ENCODE data around the gene FOXP2.
A peak's percentile ranks its signal among the peaks of the same experiment; 100 is the strongest.
"Not testable (repeated sequence)": the region's sequence is repeated elsewhere in the genome, so short reads cannot be mapped to it uniquely, and the experiment has no call there.

The FOXP2 gene

DNA sequence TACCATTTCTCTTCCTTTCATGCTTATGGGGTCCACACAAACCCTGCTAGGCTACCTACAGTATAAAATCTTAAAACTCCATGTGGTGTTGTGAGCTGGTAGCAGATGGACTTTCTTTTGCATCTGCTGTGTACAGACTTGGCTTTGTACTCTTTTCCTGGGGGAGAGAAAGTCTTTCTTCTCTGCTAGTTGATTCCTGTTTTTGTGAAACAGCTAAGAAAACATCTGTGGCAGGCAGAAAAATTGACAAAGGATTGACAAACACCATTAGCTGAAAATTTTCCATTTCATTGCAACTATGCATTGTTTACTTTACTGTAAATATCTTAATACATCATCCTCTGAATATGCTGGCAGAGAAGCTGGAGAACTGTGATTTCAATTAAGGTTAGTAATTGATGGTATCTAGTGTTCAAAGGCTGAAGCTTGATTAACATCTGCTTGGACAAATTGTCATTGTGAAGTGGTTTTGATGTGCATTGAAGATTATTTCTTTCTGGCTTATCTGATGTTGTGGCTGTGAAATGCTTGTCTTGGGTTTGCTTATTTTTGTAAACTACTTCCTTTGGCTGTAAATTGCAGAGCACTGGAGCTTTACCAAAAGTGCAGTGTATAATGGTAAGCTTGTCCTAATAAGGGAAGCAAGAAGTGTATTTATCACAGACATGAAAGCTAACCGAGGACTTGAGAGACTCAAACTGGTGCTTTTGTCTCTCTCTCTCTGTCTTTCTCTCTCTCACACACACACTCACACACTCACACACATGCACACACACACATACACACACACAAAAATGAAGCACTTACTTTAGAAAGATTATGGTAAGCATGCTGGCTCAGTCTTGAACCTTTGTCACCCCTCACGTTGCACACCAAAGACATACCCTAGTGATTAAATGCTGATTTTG is at the start of gene FOXP2:
FOXP2 (plus strand) TSS at position 660 of the 908 bp plus-strand sequence. CDS start 11,697 bp downstream, outside the sequence.
- DNase-seq: peak; percentile 20

- DNase-seq: peak; percentile 48
Measured at GRCh38 chr7:114365791-114366190, 48.8 kb upstream of the FOXP2 start.

GRCh38 chr7:114368492-114368891 is 46.1 kb upstream of the FOXP2 start:
- no peak for DNase-seq

- DNase-seq: no peak
Measured at GRCh38 chr7:114369294-114369693, 45.3 kb upstream of the FOXP2 start.

DNA sequence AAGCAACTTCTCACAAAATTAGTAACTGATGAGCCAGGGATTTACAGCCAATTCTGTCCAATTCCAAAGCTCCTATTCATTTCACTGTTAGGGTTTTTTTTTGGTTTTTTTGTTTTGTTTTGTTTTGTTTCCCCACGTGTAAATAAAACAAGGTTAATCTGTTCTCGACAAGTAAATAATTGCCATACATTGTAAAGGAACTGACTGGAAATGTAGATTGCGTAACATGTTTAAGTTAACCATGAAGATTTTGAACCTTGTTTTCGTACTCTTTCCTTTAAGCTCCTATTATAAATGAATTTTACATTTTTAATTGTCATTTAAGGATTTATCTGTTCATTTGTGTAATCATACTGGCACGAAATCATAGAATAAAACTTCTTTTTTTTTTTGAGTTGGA is 42.0 kb upstream of the FOXP2 start:
- no peak for DNase-seq

DNA sequence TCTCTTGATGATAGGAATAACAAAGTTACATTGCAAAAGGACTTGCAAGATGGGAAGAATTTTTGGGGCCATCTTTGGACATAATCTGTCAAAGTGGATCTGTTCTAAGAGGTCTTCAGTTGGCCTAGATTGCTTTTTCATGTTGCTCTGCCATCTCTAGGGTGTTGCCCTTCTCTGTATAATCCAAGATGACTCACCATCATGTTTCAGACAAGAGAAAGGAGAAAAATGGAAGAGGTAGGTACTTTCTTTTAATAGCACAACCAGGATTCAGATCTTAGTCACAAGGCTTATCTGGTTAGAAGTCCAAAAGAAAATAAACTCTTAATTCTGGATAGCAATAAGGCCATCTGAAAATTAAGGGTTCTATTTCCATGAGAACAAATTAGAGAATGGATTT is 38.7 kb upstream of the FOXP2 start:
- DNase-seq: no peak

GRCh38 chr7:114383946-114384345 is 30.7 kb upstream of the FOXP2 start:
- not testable (repeated sequence) for DNase-seq

DNA sequence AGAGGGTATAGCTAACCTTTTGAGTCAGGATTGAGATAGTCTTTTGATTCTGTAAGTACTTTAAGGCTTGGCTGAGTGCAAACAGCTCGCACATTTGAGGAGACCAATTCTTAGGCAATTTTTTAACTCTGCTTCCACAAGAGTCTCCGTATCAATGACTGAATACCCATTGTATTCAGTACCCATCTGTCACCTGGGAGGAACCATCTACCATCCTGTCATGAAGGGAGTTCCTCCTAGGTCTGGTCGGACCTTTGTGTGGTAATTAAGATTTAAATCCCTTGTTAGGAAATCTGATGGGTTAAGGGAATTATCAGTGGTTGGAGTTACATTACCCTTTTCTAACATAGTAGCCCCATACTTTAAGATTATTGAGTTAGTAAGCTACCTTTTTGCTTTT is 30.3 kb upstream of the FOXP2 start:
- not testable (repeated sequence) for DNase-seq

GRCh38 chr7:114388021-114388420 is 26.6 kb upstream of the FOXP2 start:
- DNase-seq: no peak

DNA sequence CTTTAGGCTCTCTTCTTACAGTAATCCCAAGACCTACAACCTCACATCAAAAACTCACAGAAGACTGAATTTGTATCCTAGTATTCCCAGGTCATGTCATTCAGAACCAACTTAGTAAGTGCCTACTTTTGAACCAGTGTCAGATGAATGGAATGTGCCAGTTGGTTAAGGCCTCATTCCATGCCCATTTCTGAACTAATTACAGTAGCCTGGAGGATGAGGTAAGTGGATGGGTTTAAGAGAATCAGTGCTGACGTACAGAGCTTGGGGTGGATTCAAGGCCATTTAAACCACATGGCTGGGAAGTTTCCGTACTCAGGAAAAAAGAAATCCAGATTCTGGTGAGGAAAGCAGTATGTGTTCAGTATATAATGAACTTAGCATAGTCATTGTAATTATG is 21.9 kb upstream of the FOXP2 start:
- peak; percentile 28 for DNase-seq

DNA sequence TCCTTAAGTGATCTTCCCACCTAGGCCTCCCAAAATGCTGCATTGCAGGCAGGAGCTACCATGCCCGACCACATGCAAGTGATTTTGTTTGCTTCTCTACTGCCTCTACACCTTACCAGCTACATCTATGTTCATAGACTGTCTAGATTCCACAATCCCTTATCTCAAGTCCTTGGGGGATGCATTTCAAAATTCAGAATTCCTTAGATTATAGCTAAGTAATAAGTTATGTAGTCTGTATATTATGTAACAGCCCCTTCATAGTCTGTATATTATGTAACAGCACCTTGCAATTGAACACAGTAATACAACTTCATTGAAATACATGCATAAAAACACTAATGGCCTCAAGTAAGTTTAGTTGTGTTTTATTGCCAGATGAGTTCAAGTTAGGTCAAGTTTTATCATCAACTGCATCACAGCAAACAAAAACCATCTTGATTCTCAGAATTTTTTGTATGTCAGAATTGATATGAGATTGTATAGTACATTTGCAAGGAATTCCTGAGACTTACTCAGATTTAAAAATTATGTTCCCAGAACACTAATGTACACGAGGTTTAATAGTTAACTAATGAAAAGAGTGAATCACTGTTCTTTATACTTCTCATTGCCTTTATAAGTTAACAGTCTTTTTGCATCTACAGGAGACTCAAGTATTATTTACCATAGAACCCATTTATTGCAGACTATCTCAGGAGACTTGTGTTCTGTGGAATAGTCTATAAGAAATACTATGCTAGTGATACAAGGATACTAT is 11.6 kb upstream of the FOXP2 start:
- no peak for DNase-seq

- peak; percentile 34 for DNase-seq
Measured at GRCh38 chr7:114405427-114405826, 9.2 kb upstream of the FOXP2 start.

GRCh38 chr7:114409750-114410149 is 4.9 kb upstream of the FOXP2 start:
- peak; percentile 78 for DNase-seq

DNA sequence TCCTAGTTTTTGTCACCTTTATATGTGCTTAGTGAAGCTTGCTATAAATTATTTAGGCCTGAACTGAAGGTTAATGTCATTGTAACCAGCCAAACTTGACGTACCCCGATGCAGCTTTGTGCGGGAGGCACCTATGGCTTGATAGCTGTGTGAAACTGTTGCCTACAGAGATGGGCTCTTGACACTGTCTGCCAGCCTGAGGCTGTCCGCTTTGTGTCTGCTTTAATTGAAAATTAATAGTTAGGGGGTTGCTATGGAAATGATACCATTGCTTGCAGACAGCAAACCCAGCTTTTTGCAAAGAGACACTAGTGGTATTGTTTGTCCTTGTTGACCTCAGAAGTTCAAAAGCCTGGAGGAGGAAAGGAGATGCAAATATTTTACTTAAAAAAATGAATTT is 2.1 kb upstream of the FOXP2 start:
- no peak for DNase-seq

DNA sequence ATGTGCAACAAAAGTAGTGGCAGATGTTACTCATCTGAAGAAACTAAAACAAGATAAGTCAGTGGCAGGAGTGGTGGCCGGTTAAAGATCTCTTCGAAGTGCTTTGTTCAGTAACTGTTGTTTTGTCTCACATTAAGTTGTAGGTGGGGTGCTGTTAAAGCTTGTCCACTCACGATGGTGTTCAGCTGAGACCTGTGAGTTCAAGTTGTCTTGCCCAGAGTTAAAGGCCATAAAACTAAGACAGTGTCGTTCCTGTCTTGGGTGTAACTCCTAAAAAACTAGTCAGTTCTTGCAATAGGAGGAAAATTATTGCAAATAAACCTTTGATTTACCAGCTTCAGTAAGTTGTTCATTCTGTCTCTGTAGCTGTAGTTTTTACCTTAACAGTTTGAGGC is 857 bp upstream of the FOXP2 start:
- DNase-seq: no peak

DNA sequence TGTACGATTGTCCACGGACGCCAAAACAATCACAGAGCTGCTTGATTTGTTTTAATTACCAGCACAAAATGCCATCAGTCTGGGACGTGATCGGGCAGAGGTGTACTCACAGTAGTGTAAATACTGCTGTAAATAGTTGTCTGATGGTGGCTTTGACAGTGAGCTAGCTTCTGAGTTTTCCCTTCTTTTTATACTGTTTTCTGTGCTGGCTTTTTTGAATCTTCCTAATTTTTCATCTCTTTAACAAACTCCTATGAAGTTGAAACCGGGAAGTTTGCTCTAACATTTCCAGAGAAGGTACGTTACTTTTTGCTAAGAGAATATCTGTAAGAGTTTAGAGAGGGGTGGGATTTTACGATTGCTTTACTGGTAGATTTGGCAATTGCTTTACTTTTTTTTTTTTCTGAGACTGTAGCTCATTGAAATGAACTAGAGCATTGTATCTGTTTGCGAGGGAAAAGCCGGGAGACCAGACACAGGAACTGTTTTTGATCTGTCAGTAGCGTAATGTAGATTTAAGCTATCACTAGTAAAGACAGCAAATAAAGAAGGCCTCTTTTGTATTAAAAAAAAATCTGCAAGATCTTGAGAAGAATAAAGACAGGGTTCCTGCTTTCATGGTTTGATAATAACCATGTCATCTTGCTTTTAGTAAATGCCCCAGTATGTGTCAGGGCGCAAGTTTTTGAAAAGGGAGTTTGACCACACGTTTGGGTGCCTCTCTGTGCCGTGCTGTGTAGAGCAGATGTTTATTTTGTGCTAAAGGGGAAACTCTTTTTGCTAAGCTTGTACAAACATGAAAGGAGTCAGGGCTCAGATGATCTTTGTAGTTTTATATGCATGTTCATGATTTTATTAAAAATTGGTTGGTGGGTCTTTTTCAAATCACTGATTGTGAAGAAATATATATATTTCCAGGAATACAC is 712 bp downstream of the FOXP2 start:
- no peak for DNase-seq

DNA sequence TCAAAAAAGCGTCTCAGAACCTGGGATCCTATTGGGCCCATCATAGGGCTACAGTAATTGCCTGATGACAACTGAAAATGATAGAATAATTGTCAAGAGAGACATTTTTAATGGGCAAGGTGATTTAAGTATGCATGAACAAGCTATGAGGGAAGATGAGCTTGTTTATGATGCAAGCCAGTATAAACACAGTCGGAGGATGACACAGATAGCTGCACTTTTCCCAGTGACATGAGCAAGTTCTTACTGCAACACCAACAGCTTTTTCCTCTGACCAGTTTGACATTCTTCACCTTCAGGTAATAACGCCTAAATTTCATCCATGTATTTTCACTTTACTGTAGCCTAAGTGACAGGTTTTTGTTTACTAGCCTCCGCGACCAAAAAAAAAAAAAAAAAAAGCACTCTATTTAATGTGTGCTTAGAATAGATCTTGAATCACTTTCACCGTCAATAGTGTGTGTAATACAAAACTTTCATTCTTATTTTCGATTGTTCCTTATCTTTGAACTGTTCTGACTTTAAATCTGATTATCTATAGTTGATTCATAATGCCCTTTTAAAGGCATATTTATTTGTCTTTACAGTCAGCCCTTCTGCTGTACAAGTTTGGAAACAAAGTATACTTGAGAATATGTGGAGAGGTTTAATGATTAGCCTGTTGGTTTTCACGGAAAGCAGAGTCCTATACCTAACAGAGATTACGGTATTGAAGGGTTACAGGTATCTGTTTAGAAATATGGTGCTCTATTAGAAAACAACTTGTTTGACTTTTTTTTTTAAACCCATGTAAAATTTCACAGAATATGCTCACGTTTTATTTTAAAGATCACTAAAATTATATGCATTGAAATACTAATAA is 1.7 kb downstream of the FOXP2 start:
- DNase-seq: no peak

DNA sequence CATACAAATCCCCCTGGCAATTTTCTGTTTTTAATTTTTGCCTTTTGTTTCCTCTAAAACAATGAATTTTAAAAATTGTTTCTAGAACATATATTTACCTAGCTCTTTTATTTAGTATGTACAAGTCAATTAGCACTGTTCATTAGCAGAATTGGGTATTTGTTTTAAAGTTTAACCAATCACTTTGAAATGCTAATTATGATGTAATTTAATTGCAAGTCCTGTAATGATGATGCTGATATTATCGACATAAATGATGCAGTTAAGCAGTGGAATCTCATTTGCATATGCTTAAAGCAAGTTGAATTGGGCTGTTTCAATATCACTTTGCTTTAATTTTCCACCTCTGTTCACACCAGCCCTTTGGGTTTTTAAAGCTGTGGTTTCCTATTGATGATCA is 2.7 kb downstream of the FOXP2 start:
- DNase-seq: no peak

DNA sequence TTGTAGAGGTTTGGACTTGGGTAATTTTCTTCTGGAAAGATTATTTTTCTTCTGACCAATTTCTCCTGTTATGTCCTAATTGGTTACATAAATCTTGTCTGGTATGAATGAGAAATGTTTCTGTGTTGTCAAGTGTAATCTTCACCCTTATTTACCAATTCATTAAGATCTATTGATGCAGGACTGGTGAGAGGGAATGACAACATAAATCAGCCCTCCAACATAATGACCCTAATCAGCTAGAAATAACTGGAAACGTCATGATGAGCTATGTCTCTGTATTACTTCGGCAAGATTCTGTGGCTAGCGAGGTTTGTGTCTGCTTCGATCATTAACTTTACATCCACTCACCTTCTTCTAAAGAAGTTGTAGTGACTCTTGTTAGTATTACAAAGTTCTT is 3.5 kb downstream of the FOXP2 start:
- no peak for DNase-seq

DNA sequence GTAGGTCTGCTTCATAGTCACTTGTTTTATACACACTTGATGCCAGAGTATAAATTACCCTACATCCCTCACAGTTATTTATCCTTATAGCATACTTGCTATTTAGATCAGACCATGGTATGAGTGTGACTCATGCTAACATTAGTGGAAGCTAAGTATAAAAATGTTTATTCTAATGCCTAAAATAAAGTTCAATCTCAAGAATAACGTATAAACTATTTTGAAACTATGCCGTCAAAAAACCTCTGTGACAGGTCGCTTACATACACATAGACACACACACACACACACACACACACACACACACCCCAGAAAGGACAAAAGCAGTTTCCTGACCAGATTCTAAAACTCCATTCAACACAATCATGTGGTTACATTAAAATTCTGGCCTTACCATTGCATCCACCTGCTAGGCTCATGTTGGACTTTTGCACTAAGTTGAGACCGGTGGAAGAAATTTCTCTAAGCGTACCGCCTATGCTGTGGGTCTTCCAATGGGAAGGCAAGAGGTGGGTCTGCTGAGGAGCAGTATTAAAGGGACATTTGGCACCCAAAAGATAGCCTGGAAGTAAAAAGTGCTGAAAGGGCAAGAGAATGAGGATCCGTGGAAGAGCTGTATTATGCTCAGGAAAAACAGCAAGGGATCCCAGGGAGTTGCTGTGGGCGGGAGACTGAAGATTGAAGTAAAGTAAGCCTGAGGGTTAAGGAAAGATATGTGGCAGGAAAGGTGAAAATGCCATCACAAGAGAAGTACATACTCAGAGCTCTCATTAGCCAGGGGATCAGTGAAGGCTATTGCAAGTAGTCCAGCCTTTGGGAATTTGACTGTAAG is 5.0 kb downstream of the FOXP2 start:
- DNase-seq: no peak
